HG03571 (cell line): ENCODE results near the gene SPHK1.

Experiments used
- ATAC-seq: cut with Tn5 transposase; IDR thresholded peaks from one replicate; pipeline ENCODE4 v1.9.1; 2021; ENCODE audit not compliant: unreplicated experiment

SPHK1 gene

DNA sequence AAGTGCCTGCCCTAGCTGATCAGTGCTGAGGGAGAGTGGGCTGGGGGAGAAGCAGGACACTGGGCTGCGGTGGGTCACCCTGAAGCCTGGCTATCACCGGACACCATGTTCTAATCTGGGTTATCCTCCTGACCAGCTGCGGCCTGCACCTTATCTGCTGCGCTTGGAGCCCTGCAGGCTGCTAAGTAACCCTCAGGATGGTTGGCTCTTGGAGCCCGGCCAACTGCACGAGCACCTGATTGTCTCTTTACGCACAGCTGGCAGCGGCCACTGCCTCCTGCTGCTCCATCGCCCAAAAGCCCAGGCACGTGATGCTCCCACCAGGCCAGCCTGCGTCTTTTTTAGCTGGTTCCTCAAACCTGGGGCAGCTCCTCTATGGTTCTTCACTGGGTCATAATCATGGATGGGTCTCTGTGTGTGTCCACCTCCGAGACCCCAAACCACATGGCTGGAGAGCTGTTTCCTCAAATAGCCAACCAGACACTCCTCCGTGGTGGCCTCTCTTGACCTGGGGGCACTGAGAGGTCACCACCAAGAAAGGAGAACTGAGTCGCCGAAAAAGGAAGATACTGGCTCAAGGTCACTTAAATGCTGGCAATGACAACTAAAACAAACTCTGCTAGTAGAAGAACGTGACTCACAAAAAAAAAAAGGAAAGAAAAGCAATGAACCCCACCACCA lies 21.7 kb downstream of the SPHK1 start:
- no peak for ATAC-seq

DNA sequence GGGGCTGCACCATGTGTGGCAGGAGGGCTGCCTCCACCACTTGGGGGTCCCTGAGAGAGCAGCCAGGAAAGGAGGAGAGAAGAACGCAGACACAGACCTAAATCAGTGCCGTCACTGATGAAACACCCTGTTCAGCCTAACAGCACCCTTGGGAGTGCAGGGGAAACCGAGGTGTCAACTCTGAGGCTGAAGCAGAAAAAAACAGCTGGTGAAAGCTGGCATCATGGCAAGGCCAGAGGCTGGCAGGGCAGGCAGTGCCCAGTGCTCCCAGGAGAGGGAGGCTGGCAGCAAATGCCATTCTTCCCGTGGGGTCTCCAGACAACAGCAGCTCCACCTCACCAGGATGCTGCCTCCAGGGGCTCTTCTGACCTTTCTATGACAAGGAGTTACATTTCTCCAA lies 23.1 kb downstream of the SPHK1 start:
- no peak for ATAC-seq

DNA sequence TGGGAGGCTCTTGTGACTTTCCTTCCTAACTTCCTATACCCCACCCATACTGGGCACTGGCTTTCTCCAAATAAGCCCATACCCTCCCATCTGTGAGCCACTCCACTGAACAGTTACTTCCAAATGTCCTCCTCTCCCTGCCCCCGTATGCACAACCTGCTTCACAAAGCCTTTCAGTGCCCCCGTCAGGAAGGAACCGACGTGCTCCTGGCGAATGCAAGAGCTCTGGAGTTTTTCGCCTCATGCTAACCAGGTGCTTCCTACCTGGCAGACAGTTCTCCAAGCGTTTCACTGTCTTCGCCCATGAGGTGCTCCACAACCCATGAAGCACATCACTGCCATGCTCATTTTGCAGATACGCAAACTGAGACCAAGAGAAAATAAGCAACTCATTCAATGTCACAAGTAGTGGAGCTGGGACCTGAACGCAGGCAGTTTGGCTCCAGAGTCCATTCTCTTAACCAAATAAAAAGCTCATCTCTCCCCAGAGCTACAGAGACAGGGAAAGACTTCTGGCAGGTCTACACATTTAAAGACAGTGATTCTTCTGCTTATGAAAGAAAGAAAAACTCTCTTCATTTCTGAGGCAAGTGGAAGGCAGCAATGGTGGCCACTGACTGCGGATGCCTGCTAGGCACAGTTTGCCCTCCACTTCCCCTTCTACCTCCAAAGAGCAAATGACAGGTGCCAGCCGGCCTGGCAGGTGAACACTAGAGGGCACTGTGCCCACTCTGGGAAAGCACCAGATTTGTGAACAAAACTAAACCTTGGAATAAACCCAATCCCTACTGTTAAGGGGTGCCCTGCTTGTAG lies 23.8 kb downstream of the SPHK1 start:
- no peak for ATAC-seq

GRCh38 chr17:76410328-76410965 lies 26.0 kb downstream of the SPHK1 start:
- no peak for ATAC-seq

- no peak for ATAC-seq
These were observed 26.8 kb downstream of the SPHK1 start for GRCh38 chr17:76411247-76411646.

DNA sequence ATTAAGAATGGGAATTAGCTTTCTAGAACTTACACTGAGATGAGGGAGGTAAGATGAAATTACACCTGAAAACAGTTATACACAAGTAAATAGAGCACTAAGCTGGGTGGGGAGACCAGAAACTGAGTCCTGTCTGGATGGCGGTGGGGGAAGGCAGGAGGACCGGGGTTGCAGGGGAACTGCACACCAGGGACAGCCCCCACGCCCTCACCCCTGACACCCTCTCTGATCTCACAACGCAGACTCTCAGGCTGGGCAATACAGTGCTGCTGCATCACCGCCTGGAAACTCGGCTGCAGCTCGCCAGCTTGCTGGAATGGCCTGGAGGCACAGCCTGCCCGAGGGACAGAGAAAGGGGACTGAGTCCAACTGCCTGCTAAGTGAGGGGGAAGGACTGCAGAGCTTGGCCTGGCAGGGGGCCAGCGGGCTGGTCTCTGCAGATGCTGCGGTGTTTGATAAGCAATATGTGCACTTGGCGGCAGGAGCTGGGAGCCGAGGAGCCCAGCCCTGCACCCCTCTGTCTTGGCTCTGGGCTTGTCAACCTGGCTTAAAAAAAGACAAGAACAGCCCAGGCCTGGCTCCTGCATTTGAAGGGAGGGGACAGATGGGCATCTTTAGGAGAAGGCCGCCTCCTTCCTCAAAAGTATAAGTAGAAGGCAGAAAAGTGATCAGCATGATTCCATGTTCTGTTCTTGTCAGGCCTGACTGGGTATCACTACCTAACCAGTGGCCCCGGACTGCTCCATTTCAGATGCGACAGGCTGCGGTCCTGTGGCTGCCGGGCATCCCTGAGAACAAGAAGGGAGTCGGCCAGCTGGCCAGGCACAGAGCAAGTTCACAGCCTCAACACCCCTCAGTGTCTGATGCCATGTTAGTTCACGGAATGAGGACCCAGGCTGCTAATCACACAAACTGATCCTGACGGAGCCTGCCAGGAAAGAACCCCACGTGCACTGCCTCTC lies 30.2 kb downstream of the SPHK1 start:
- ATAC-seq = no peak

GRCh38 chr17:76415786-76416185 lies 31.4 kb downstream of the SPHK1 start:
- no peak for ATAC-seq

DNA sequence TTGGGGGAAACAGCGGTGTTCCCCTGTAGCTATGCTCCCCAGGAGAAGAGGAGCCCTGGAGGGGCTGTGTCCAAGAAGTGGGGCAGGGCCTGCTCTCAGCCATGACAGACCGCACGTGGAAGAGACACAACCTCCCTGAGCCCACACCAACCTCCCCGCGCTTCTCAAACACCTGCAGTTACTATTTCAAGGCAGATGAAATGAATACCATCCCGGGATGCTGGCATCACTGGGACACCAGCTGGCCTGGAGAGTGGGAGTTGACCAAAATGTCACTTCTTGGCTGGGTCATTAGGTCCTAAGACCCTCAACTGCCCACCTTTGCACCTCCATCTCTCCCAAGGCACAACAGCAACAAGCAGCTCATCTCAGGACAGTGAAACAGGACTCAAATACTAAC lies 32.0 kb downstream of the SPHK1 start:
- no peak for ATAC-seq

DNA sequence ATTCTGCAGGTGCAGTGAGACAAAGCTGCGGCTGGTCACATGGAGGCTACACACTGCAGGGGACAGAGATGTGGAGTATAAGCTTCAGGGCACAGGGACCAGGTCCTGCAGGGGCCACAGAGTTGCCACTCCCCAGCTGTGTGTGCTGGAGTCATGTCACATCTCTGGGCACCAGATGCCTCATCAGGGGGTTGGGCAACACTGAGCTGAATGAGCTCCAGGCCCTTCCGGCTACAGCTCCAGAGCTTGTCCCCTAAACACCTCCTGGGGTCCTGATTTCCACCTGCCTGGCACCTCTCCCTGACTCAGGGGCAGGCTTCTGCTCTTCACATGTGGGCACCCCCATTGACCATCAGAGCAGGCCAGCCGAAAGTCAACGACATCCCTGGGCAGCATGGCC lies 32.5 kb downstream of the SPHK1 start:
- no peak for ATAC-seq

DNA sequence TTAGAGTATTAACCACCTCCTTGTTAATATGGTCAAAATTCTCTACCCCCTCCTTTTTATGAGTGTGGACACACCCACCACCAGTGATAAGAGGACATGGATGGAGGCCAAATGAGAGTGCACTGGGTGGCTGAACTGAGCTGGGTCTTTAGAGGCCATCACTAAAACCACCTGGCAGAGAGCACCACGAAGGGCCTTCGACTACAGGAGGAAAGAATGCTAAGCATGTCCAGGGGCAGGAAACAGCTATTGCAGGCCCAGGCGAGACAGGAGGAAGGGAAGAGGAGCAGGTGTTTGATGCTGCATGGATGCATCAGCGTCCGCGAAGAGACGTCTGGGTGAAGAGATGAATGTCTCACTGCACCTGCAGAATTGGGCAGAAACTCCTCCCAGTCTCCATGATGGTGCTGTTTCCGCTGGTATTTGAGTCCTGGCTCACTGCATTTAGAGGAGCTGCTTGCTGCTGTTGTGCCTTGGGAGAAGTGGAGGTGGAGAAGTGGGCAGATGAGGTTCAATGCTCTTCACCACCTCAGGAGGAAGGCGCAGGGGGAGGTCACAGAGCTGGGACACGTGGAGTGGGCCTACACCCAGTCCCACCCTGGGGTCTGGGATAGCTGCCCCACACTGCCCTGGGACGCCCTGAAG lies 33.2 kb downstream of the SPHK1 start:
- no peak for ATAC-seq

DNA sequence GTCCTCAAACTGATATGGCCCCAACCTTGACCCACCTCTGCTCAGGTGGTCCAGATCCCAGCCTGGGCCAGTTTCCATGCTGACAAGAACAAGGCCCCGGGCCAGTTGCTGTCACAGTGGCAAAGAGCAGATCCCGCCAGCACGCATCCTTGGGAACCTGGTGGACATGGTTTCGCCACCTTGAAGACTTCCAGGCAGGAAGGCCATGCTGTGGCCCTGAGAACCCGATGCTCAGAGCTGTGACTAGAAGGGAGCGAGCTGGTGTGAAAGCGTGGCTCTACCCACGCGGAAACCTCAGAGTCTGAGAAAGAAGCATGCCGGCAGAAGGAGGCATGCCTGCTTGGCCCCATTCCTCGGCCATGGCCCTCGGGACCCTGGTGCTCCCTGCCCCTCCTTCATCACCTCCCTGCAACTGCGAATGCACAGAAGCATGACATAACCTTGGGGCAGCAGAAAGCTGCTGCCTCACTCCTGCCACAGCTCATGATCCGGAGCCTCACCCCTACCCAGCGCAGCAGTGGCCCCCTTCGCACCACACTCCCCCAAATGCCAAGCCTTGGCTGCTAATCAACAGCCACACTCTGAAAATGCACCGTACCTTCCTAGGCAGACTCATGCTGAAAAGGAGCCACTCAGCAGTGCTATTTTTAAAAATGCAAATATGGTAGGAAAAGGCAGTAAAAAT lies 35.3 kb downstream of the SPHK1 start:
- ATAC-seq = no peak

DNA sequence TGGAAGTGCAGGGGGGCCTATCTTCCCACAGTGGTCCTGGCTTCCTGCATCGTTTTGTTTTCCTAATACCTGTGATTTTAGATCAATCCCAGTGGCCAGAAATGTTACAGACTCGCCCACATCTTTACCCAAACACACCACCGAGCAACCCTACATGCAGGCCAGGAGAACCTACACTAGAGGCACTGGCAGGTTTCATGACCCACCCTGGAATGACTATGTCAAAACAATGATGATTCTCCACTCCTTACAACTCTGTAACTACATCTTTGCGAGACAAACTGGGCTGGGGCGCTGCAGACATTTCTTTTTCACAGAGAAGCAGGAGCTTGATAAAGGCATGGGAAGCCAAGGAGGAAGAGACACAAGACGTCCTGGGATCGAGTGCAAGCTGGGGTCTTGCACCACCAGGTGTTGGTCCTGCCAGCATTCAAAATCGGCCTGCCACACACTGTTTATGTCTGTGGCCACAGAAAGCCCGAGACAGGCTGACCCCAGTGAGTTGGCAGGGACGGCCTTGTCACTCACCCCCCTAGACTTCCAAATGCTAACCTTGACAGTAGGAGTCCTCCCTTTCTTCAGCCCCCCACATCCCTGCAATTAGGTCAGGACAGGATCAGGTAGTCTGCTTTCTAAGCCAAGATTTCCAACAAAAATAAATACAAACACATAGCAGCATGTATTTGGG lies 36.1 kb downstream of the SPHK1 start:
- no peak for ATAC-seq

DNA sequence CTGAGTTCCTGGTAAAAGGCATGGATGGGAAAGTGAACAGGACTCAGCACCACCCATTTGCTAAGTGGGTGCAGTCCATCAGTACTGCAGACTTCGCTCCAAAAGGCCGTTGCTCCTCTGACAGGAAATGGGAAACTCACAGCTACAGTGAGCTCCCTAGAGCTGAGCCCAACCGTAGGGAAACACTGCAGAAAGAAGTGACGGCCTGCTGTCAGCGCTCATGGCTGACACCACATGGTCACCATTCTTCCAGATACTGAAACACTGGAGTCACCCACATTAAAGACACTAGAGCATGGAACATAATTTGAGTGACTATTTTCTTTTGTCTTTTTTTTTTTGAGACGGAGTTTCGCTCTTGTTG lies 36.6 kb downstream of the SPHK1 start:
- ATAC-seq = no peak

DNA sequence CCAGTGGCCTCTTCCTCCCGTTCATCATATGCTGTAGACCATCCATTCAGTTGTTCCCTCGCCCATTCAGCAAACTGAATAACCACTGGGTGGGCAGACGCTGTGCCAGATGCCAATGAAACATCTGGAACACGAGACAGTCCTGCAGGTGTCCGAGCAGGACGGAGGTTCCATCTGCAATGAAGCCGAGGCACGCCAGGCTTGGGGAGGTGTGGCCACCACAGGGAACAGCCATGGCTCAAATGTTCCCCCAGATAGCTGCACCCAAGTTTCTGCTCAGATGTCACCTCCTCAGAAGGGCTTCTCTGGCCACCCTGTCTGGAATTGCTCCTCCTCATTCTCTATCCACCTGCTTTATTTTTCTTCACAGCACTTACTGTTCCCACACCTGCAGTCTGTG lies 38.0 kb downstream of the SPHK1 start:
- ATAC-seq = no peak

GRCh38 chr17:76422860-76423259 lies 38.5 kb downstream of the SPHK1 start:
- ATAC-seq = no peak

GRCh38 chr17:76426853-76427252 lies 42.4 kb downstream of the SPHK1 start:
- no peak for ATAC-seq

DNA sequence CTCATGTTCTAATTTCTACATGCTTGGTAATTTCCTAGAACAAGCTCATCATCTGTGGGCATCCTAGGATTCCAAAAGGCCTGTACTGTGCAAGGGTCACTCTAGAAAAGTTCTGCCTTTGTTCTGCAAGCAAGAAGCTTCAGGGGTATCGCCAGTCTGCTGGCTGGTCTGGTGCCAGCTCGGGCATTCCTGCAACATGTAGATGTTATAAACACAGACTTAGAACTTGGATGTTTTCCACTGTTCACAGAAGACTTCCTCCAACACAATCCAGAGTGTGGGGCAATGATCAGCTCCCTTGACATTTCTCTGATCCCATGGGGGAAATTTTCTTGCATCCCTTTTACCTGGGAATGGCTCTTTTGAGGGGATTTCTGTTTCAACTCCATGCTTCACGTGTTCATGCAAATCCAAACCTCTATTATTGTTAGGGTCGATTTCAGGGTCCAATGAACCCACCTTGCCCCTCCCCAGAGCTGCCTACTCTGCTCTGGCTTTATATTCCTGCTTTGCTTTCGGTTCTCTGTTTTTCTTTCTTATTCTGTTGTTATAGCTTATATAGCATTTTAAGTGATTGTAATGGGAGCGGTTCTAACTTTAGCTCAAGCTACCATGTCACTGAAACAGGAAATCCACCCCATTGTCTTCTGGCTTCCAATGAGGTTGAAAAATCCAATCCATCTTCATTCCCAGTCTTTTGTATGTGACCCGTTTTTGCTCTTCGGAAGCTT lies 43.3 kb downstream of the SPHK1 start:
- no peak for ATAC-seq

DNA sequence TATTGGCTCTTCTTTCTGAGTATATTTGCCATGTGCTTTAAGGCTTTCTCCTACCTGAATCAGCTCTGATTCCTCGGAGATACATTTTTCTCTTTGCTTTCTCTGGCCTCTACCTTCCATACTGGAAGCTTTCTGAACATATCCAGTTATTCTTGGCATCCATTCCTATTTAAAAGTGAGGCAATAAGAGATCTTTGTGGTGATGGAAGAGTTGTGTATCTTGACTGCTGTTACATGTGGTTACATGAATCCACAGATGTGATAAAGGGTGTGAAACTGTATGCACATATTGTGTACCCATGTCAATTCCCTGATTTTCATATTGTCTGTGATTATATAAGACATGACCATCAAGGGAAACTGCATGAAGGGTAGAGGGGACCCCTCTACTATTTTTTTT lies 44.1 kb downstream of the SPHK1 start:
- no peak for ATAC-seq

DNA sequence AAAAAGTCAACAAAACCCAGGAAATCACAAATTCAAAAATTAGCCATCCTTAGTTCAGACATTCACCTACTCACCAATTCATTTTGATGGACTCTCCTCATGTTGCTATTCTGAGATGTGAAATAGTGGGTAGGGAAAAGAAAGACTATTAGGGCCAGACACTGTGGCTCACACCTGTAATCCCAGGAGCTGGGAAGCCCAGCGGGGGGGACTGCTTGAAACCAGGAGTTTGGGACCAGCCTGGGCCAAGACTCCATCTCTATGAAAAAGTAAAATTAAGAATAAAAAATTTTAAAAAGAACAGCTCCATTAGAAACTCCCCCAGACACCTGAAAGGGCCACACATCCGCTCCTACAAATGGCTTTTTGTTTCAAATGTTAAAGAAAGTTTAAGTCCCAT lies 47.1 kb downstream of the SPHK1 start:
- no peak for ATAC-seq
